GM12891 (cell line): ENCODE data around the gene PDE5A.

Source experiments
- POLR2A ChIP-seq: IDR thresholded peaks from 2 replicates; pipeline ENCODE4 v1.6.1; 2011; ENCODE audit warnings: low read depth, low read length, control low read depth
- POLR2AphosphoS5 ChIP-seq: IDR thresholded peaks from 2 replicates; pipeline ENCODE4 v1.6.1; 2011; ENCODE audit warnings: low read depth, low read length, control low read depth

DNA sequence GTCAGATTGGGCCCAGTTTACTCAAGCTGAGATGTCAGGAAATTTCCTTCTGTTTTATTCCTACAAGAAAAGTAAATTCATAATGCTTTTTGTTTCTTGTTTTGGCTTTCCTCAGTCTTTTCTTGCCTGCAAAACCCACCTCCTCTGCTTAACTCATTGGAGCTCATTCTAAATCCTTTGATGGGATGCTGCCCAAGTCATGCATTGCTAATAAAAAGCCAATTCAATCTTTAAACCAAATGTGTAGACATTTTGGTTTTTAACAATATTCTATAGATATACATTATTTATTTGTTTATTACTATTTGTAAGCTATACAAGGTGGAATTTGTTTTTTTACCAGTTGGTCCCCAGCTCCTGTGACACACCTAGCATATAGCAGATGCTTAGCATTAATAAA lies 13.2 kb upstream of the PDE5A start:
- TF ChIP-seq POLR2AphosphoS5 (no peak), POLR2A (no peak)
